Measurements from ENCODE around the gene ICA1.

ICA1 gene

GRCh38 chr7:8232999-8233847 lies 28.7 kb downstream of the ICA1 start:
- no peak for TF ChIP-seq CTCF (IDR thresholded peaks at IDR 0.05; ENCODE audit: low read depth, low read length)
- no peak for DNase-seq (ENCODE audit: extremely low read depth, low read depth)

GRCh38 chr7:8229927-8230326 lies 32.0 kb downstream of the ICA1 start:
- DNase-seq (ENCODE audit: extremely low read depth, low read depth) = no peak
- TF ChIP-seq CTCF (IDR thresholded peaks at IDR 0.05; ENCODE audit: low read depth, low read length) = no peak

- no peak for TF ChIP-seq CTCF (IDR thresholded peaks at IDR 0.05; ENCODE audit: low read depth, low read length)
- DNase-seq (ENCODE audit: extremely low read depth, low read depth) = no peak
Measured at GRCh38 chr7:8228766-8229674, 32.9 kb downstream of the ICA1 start.

- no peak for TF ChIP-seq CTCF (IDR thresholded peaks at IDR 0.05; ENCODE audit: low read depth, low read length)
- DNase-seq (ENCODE audit: extremely low read depth, low read depth) = no peak
Measured at GRCh38 chr7:8228068-8228467, 33.9 kb downstream of the ICA1 start.

GRCh38 chr7:8227261-8227660 lies 34.7 kb downstream of the ICA1 start:
- TF ChIP-seq CTCF (IDR thresholded peaks at IDR 0.05; ENCODE audit: low read depth, low read length) = no peak
- DNase-seq (ENCODE audit: extremely low read depth, low read depth) = no peak

- TF ChIP-seq CTCF (IDR thresholded peaks at IDR 0.05; ENCODE audit: low read depth, low read length) = no peak
- no peak for DNase-seq (ENCODE audit: extremely low read depth, low read depth)
Measured at GRCh38 chr7:8226501-8226900, 35.5 kb downstream of the ICA1 start.

- DNase-seq (ENCODE audit: extremely low read depth, low read depth) = no peak
- no peak for TF ChIP-seq CTCF (IDR thresholded peaks at IDR 0.05; ENCODE audit: low read depth, low read length)
Measured at GRCh38 chr7:8221567-8221966, 40.4 kb downstream of the ICA1 start.
